H1 (cell line): ENCODE data around the gene GRAMD1B. TPM values are rescaled to one million over a fixed set of nuclear protein-coding genes. Genes with fewer than 3 reads are reported as not detected.

Experiments
- CTCF ChIA-PET: fragments of 300-600 bp; sonication (Branson Sonifier 250); formaldehyde crosslinking; loops from one replicate; lab custom pipeline; 2021; ENCODE audit not compliant: partially characterized antibody; lab: Charles Lee
- POLR2A ChIA-PET: fragments of 300-600 bp; sonication (Branson Sonifier 250); formaldehyde crosslinking; loops from one replicate; lab custom pipeline; 2021; ENCODE audit warnings: inconsistent platforms; ENCODE audit not compliant: partially characterized antibody; lab: Charles Lee
- DNase-seq, 2 experiments: peaks; one replicate each; pipeline versions ENCODE4 v3.0.0 to v3.0.0-alpha.2; 2010 to 2022; ENCODE audit warnings: low spot score in 2 of 2, low read depth in 1 of 2, mixed read lengths in 1 of 2
- FAIRE-seq: peaks from 2 replicates; lab custom pipeline; 2011; peaks lifted over from hg19 to GRCh38; lab: Jason Lieb, UNC
- H2AFZ ChIP-seq: 2 replicates; pipeline ENCODE4 v1.8.1; 2012; ENCODE audit warnings: low read length, inconsistent platforms
- H2AK5ac ChIP-seq: 2 replicates; pipeline ENCODE4 v1.6.1; 2013; ENCODE audit warnings: low read depth, low read length
- H2BK120ac ChIP-seq: replicated peaks from 2 replicates; pipeline ENCODE3; 2013; ENCODE audit warnings: low read depth, low read length, inconsistent platforms
- H2BK12ac ChIP-seq: 2 replicates; pipeline ENCODE4 v1.6.1; 2013; ENCODE audit warnings: low read depth, low read length
- H2BK15ac ChIP-seq: 2 replicates; pipeline ENCODE4 v1.6.1; 2013; ENCODE audit warnings: low read length
- H2BK20ac ChIP-seq: 2 replicates; pipeline ENCODE4 v1.6.1; 2013; ENCODE audit warnings: low read length
- H2BK5ac ChIP-seq: 2 replicates; pipeline ENCODE4 v1.6.1; 2013; ENCODE audit warnings: low read depth, low read length
- H3K14ac ChIP-seq: 2 replicates; pipeline ENCODE4 v1.6.1; 2013; ENCODE audit warnings: inconsistent platforms; ENCODE audit not compliant: insufficient read length
- H3K18ac ChIP-seq: 2 replicates; pipeline ENCODE4 v1.6.1; 2013; ENCODE audit warnings: low read length; ENCODE audit errors: extremely low read depth
- H3K23ac ChIP-seq: 2 replicates; pipeline ENCODE4 v1.6.1; 2013; ENCODE audit warnings: inconsistent platforms; ENCODE audit not compliant: insufficient read length
- H3K23me2 ChIP-seq: 2 replicates; pipeline ENCODE4 v1.6.1; 2013; ENCODE audit warnings: low read depth, low read length
- H3K27ac ChIP-seq: 2 replicates; pipeline ENCODE4 v1.6.1; 2011; ENCODE audit warnings: low read depth, low read length, inconsistent platforms
- H3K27me3 ChIP-seq, 4 experiments: replicated peaks in 1 of 4; 1 replicate in 1 of 4; 2 replicates in 3 of 4; pipeline versions ENCODE4 v1.6.1 to v1.8.1; 2011 to 2013; ENCODE audit warnings: low read length in 3 of 4, mild to moderate bottlenecking in 3 of 4, inconsistent platforms in 2 of 4, mixed read lengths in 2 of 4, moderate library complexity in 1 of 4; ENCODE audit not compliant: control insufficient read depth in 3 of 4, insufficient read depth in 3 of 4; ENCODE audit errors: extremely low read depth in 1 of 4
- H3K36me3 ChIP-seq, 4 experiments: 2 replicates each; pipeline versions ENCODE4 v1.6.1 to v1.8.1; 2011 to 2013; ENCODE audit warnings: mild to moderate bottlenecking in 4 of 4, low read length in 3 of 4, moderate library complexity in 2 of 4, control low read depth in 1 of 4, inconsistent platforms in 1 of 4; ENCODE audit not compliant: insufficient read depth in 4 of 4, control insufficient read depth in 2 of 4
- H3K4ac ChIP-seq: replicated peaks from 2 replicates; pipeline ENCODE3; 2013; ENCODE audit warnings: low read length, low read depth, mixed read lengths, inconsistent platforms; ENCODE audit not compliant: insufficient read length
- H3K4me1 ChIP-seq, 4 experiments: replicated peaks in 1 of 4; 1 replicate in 1 of 4; 2 replicates in 3 of 4; pipeline versions ENCODE4 v1.6.1 to v1.8.1; 2011 to 2013; ENCODE audit warnings: low read length in 3 of 4, inconsistent platforms in 2 of 4, mixed read lengths in 1 of 4; ENCODE audit not compliant: insufficient read depth in 4 of 4, control insufficient read depth in 3 of 4
- H3K4me2 ChIP-seq, 2 experiments: 2 replicates each; pipeline versions ENCODE4 v1.6.1 to v1.8.1; 2011 to 2013; ENCODE audit warnings: low read depth in 2 of 2, low read length in 2 of 2, control low read depth in 1 of 2, inconsistent platforms in 1 of 2, mild to moderate bottlenecking in 1 of 2; ENCODE audit not compliant: insufficient read depth in 1 of 2
- H3K4me3 ChIP-seq, 4 experiments: fragments of 200-600, 300-600 bp in 1 of 4; sonication (generic), shearing (Covaris generic), sonication (Bioruptor Twin) in 1 of 4; 2 replicates each; pipeline versions ENCODE4 v1.5.1 to v1.8.1; 2011 to 2016; ENCODE audit warnings: low read length in 4 of 4, low read depth in 3 of 4, control low read depth in 2 of 4, inconsistent platforms in 2 of 4, mild to moderate bottlenecking in 2 of 4, mixed read lengths in 1 of 4, moderate library complexity in 1 of 4; ENCODE audit not compliant: insufficient read depth in 2 of 4; ENCODE audit errors: extremely low read depth in 1 of 4
- H3K56ac ChIP-seq: replicated peaks from 2 replicates; pipeline ENCODE3; 2013; ENCODE audit warnings: low read depth, mild to moderate bottlenecking, mixed read lengths, low read length, inconsistent platforms; ENCODE audit not compliant: insufficient read length
- H3K79me1 ChIP-seq: 2 replicates; pipeline ENCODE4 v1.6.1; 2013; ENCODE audit warnings: low read depth, low read length, control low read depth
- H3K79me2 ChIP-seq, 2 experiments: 2 replicates each; pipeline versions ENCODE4 v1.6.1 to v1.8.1; 2012 to 2013; ENCODE audit warnings: low read length in 2 of 2, mild to moderate bottlenecking in 2 of 2, inconsistent platforms in 1 of 2; ENCODE audit not compliant: insufficient read depth in 2 of 2, control insufficient read depth in 1 of 2
- H3K9ac ChIP-seq, 4 experiments: replicated peaks in 1 of 4; 1 replicate in 1 of 4; 2 replicates in 3 of 4; pipeline versions ENCODE4 v1.6.1 to v1.8.1; 2011 to 2013; ENCODE audit warnings: low read depth in 3 of 4, low read length in 3 of 4, control low read depth in 2 of 4, mild to moderate bottlenecking in 2 of 4, moderate library complexity in 2 of 4, inconsistent platforms in 1 of 4; ENCODE audit errors: extremely low read depth in 1 of 4
- H3K9me3 ChIP-seq, 2 experiments: 2 replicates each; pipeline versions ENCODE4 v1.6.1 to v1.8.1; 2012 to 2013; ENCODE audit warnings: mild to moderate bottlenecking in 2 of 2, moderate library complexity in 2 of 2, control low read depth in 1 of 2, inconsistent platforms in 1 of 2, low read depth in 1 of 2, low read length in 1 of 2, mixed read lengths in 1 of 2; ENCODE audit not compliant: insufficient read depth in 2 of 2
- H4K20me1 ChIP-seq, 2 experiments: replicated peaks in 1 of 2; 2 replicates each; pipeline versions ENCODE3 to v1.8.1; 2011 to 2013; ENCODE audit warnings: inconsistent platforms in 2 of 2, low read length in 2 of 2, mild to moderate bottlenecking in 1 of 2; ENCODE audit not compliant: insufficient read depth in 2 of 2, control insufficient read depth in 1 of 2
- H4K5ac ChIP-seq: 2 replicates; pipeline ENCODE4 v1.6.1; 2013; ENCODE audit warnings: low read length, low read depth, mixed read lengths, inconsistent platforms; ENCODE audit not compliant: insufficient read length
- H4K8ac ChIP-seq: 2 replicates; pipeline ENCODE4 v1.8.0; 2013; ENCODE audit warnings: mild to moderate bottlenecking, moderate library complexity, low read length, inconsistent platforms; ENCODE audit not compliant: insufficient read depth; ENCODE audit errors: extremely low read depth
- H4K91ac ChIP-seq: replicated peaks from 2 replicates; pipeline ENCODE3; 2013; ENCODE audit warnings: low read length, mixed read lengths, inconsistent platforms; ENCODE audit not compliant: insufficient read length
- BRCA1 ChIP-seq: IDR thresholded peaks from 2 replicates; pipeline ENCODE4 v1.6.1; 2012; ENCODE audit warnings: low read depth, low read length, improper control_type of control experiment
- EGR1 ChIP-seq: IDR thresholded peaks from 2 replicates; pipeline ENCODE4 v1.6.1; 2011; ENCODE audit warnings: low read depth, low read length, borderline replicate concordance
- KDM4A ChIP-seq: IDR thresholded peaks from one replicate; pipeline ENCODE4 v1.7.1; 2012; ENCODE audit warnings: low read depth, mild to moderate bottlenecking, moderate library complexity, low read length, inconsistent platforms; ENCODE audit not compliant: severe bottlenecking
- NANOG ChIP-seq: IDR thresholded peaks from 2 replicates; pipeline ENCODE4 v1.6.1; 2011; ENCODE audit warnings: low read length, low read depth, mild to moderate bottlenecking, inconsistent platforms; ENCODE audit not compliant: insufficient read depth, poor library complexity, severe bottlenecking
- POLR2AphosphoS5 ChIP-seq: IDR thresholded peaks from 2 replicates; pipeline ENCODE4 v1.6.1; 2011; ENCODE audit warnings: low read depth, low read length
- RXRA ChIP-seq: IDR thresholded peaks from 2 replicates; pipeline ENCODE4 v1.6.1; 2011; ENCODE audit warnings: low read depth, mild to moderate bottlenecking, low read length, moderate library complexity; ENCODE audit not compliant: insufficient read depth
- SIX5 ChIP-seq: IDR thresholded peaks from 2 replicates; pipeline ENCODE4 v1.6.1; 2011; ENCODE audit warnings: mild to moderate bottlenecking, low read depth, low read length
- TBP ChIP-seq: IDR thresholded peaks from 2 replicates; pipeline ENCODE4 v1.6.1; 2011; ENCODE audit warnings: low read depth, low read length, improper control_type of control experiment
- TEAD4 ChIP-seq: IDR thresholded peaks from 2 replicates; pipeline ENCODE4 v1.6.1; 2012; ENCODE audit warnings: low read depth, low read length, inconsistent platforms, mixed read lengths
- WGBS, 2 experiments: shearing (Covaris generic) in 1 of 2; methylation state at CpG; one replicate each; pipeline versions ENCODE4 v1.1.6 to v1.1.7; 2013 to 2015; ENCODE audit warnings: low lambda C conversion rate in 2 of 2, mixed read lengths in 2 of 2, inconsistent platforms in 1 of 2, low coverage in 1 of 2, missing lambda C conversion rate in 1 of 2; ENCODE audit not compliant: insufficient replicate concordance in 2 of 2, insufficient coverage in 1 of 2, insufficient read length in 1 of 2; ENCODE audit errors: extremely low coverage in 1 of 2, missing lambda C conversion rate in 1 of 2; 5-methylcytosine and 5-hydroxymethylcytosine counted together
- polyA plus RNA-seq, 7 experiments: library from polyadenylated mRNA; depleted of rRNA in 3 of 7; stranded (reverse) in 5 of 7; unstranded in 2 of 7; fragments of >200 nt in 5 of 7; fragments of 200-250 nt in 2 of 7; gene quantifications; 1 replicate in 5 of 7; 2 replicates in 1 of 7; 4 replicates in 1 of 7; pipeline versions ENCODE4 v1.2.1 to v1.2.3, GENCODE V29; 2011 to 2013; ENCODE audit warnings: missing spikeins in 2 of 7, mixed read lengths in 2 of 7
- total RNA-seq: library from RNA; stranded (reverse); fragmentation: NEBNext Ultra II Directional; extraction: Animal tissue kit (Norgen Biotek cat#: 25700); gene quantifications from 2 replicates; pipeline ENCODE4 v1.2.1, GENCODE V29; 2021

The GRAMD1B gene
- total and polyA plus RNA-seq, 2 of the 8 experiments (the other 6 are each of a cell fraction or from before 2014, with no cell fraction given), result 10.1 to 21.2 TPM

DNA sequence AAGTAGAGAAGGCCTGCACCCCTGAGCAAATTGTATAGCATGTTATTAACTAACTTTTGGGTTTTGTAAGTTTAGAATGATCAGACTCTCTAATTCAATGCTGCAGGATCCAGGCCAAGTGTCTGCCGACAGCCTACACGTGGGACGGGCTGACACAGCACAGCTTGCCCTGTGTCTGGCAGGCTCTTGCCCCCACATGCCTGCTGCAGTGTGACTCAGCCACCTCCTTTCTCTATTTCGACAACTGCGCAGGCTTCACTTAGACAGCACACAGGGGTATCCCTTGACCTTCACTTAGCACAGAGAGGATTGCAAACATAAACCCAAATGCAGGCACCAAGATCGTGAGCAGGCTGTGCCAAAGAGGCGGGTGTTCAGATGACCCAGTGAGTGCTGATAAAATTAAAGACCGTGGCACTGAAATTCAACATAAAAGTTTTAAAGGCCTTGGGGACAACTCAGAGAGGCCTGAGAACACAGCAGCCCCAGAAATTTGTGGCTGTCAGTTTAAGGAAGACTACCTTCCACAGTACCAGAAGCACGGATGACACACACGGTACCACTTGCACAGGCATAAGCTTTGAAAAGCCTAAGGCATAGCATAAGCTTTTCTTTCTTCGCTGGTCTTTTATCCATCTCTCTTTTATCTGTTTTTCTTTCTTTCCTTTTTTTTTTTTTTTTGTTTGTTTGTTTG, 186.6 kb downstream of the GRAMD1B start:
- FAIRE-seq, result no peak
- POLR2A ChIA-PET, result no interaction called here
- WGBS, 2 experiments, result 95% methylated on average over 10 of the region's 11 CpGs; no CpG with 5 or more reads in 1 of the 2 experiments
- Histone ChIP-seq H4K91ac (no peak overlapping the region), H3K79me2 (no peaks in the 10 kb centered on the region), H3K9me3 (no peaks in the 10 kb centered on the region), H4K5ac (no peak overlapping the region), H3K18ac (no peak overlapping the region), H3K4me3 (no peak overlapping the region), H3K79me1 (no peaks in the 10 kb centered on the region), H3K14ac (no peak overlapping the region), H3K56ac (no peak overlapping the region), H3K4ac (no peak overlapping the region), H3K9ac (no peak overlapping the region), H3K27ac (no peak overlapping the region), H2BK5ac (no peak overlapping the region), H3K23me2 (no peaks in the 10 kb centered on the region), H3K27me3 (no peaks in the 10 kb centered on the region), H2BK20ac (no peak overlapping the region), H2AFZ (no peak overlapping the region), H2AK5ac (no peak overlapping the region), H2BK120ac (no peak overlapping the region), H3K4me1 (no peaks in the 10 kb centered on the region), H3K4me2 (no peak overlapping the region), H2BK15ac (no peak overlapping the region), H4K8ac (no peak overlapping the region), H3K36me3 (peaks cover 4 to 28% (median 22%) of the 10 kb centered on the region in 4 experiments; a peak in 7 of 8 replicates), H4K20me1 (peaks cover 0 to 2% of the 10 kb centered on the region in 2 experiments), H3K23ac (no peak overlapping the region), H2BK12ac (no peak overlapping the region)
- CTCF ChIA-PET, result interaction anchor here (1.3 kb wide), 1 partner anchor 14 kb away, joined by 4 read pairs; no protein-coding TSS in a partner anchor
- no peak for DNase-seq
- no peak for TF ChIP-seq RXRA
- no peak for TF ChIP-seq EGR1
- TF ChIP-seq TEAD4, result no peak
- no peak for TF ChIP-seq KDM4A
- no peak for TF ChIP-seq POLR2AphosphoS5
- TF ChIP-seq NANOG, result no peak
- TF ChIP-seq SIX5, result no peak
- TF ChIP-seq BRCA1, result no peak
- TF ChIP-seq TBP, result no peak
